NCI-H748 (cell line): Measurements from ENCODE around the gene STIM1.
"Not testable (repeated sequence)": the region's sequence is repeated elsewhere in the genome, so short reads cannot be mapped to it uniquely, and the experiment has no call there.

Experiments used
- DNase-seq: peaks from one replicate; lab custom pipeline; 2025; ENCODE audit not compliant: unreplicated experiment; lab: John Stamatoyannopoulos, UW

STIM1 gene

GRCh38 chr11:4093519-4094347 is 238.3 kb downstream of the STIM1 start:
- DNase-seq = no peak

- peak; percentile 99 for DNase-seq
Observed at GRCh38 chr11:4094348-4095291, 239.2 kb downstream of the STIM1 start, which contains the start of gene RRM1. Gene RRM1 (plus strand): TSS chr11:4094799. CDS start chr11:4095013, 214 bp downstream.

- peak; percentile 39 for DNase-seq
Observed at GRCh38 chr11:4095509-4096230, 240.2 kb downstream of the STIM1 start.

GRCh38 chr11:4098026-4098621 is 242.7 kb downstream of the STIM1 start:
- no peak for DNase-seq

GRCh38 chr11:4102711-4103110 is 247.2 kb downstream of the STIM1 start:
- DNase-seq = no peak

GRCh38 chr11:4103269-4103668 is 247.8 kb downstream of the STIM1 start:
- DNase-seq = no peak

- no peak for DNase-seq
Observed at GRCh38 chr11:4105916-4106315, 250.5 kb downstream of the STIM1 start.

GRCh38 chr11:4111834-4112233 is 256.4 kb downstream of the STIM1 start:
- DNase-seq = no peak

- no peak for DNase-seq
Observed at GRCh38 chr11:4115128-4115527, 259.7 kb downstream of the STIM1 start.

- DNase-seq = no peak
Observed at GRCh38 chr11:4118107-4118506, 262.6 kb downstream of the STIM1 start.

GRCh38 chr11:4123218-4123617 is 267.8 kb downstream of the STIM1 start:
- no peak for DNase-seq

GRCh38 chr11:4125141-4125540 is 269.7 kb downstream of the STIM1 start:
- no peak for DNase-seq

GRCh38 chr11:4127357-4127756 is 271.9 kb downstream of the STIM1 start:
- no peak for DNase-seq

- DNase-seq = not testable (repeated sequence)
Observed at GRCh38 chr11:4130219-4130618, 274.8 kb downstream of the STIM1 start.

- no peak for DNase-seq
Observed at GRCh38 chr11:4134806-4135205, 279.3 kb downstream of the STIM1 start.

- DNase-seq = no peak
Observed at GRCh38 chr11:4138497-4138896, 283.0 kb downstream of the STIM1 start.

GRCh38 chr11:4140067-4140636 is 284.7 kb downstream of the STIM1 start:
- no peak for DNase-seq
